Rectal smooth muscle tissue (tissue), 1 donor: ENCODE measurements around the gene PTPRD.

Source experiments
- H3K27ac ChIP-seq: one replicate; pipeline ENCODE4 v1.7.0; 2013; ENCODE audit warnings: low read depth, low read length, inconsistent platforms
- H3K27me3 ChIP-seq: one replicate; pipeline ENCODE4 v1.7.0; 2013; ENCODE audit warnings: low read length; ENCODE audit not compliant: control insufficient read depth, insufficient read depth
- H3K36me3 ChIP-seq: one replicate; pipeline ENCODE4 v1.7.0; 2013; ENCODE audit warnings: low read length; ENCODE audit not compliant: control insufficient read depth, insufficient read depth
- H3K4me1 ChIP-seq: one replicate; pipeline ENCODE4 v1.7.0; 2013; ENCODE audit warnings: low read length; ENCODE audit not compliant: control insufficient read depth, insufficient read depth
- H3K4me3 ChIP-seq: one replicate; pipeline ENCODE4 v1.7.0; 2013; ENCODE audit warnings: low read length
- H3K9ac ChIP-seq: one replicate; pipeline ENCODE4 v1.7.0; 2013; ENCODE audit warnings: low read length

The PTPRD gene

DNA sequence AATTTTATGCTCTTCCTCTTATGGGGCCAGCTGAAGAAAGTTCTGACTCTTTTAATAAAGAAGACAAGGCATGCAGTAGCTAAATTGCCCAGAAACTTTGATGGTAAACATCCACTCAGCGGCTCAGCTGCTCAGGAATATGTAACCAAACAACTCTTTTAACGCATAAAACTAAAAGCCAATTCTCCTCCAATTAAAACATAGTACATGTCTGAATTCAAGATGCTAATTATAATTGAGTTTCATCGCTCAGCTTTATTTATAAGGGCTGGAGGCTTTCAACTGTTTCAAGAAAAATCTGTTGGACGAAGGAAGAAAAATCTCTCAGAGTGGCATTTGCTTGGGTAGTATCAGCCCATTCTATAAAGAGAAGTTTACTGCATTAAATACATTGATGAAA, 359.5 kb downstream of the PTPRD start:
- Histone ChIP-seq H3K4me3 (no peak overlapping the region), H3K4me1 (no peaks in the 10 kb centered on the region), H3K27ac (no peak overlapping the region), H3K27me3 (no peaks in the 10 kb centered on the region), H3K9ac (no peak overlapping the region), H3K36me3 (no peaks in the 10 kb centered on the region)

DNA sequence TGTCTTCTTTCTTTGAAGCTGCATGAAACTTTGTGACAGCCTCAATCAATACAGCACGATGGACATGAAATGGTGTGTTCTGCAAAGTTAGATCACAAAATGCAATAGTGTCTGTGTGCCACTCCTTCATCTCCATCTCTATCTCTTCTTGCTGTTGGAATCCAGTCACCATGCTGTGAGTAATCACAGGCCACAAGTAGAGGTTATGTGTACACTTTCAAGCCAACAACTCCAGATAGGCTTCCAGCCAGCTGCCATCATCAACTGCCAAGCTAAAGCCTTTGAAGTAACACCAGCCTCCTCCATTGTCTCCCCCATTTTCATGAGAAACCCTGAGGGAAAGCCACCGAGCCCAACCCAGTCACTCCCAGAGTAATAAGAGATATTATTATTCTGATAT, 360.6 kb downstream of the PTPRD start:
- Histone ChIP-seq H3K9ac (no peak overlapping the region), H3K27ac (no peak overlapping the region), H3K4me1 (no peaks in the 10 kb centered on the region), H3K4me3 (no peak overlapping the region), H3K27me3 (no peaks in the 10 kb centered on the region), H3K36me3 (no peaks in the 10 kb centered on the region)

DNA sequence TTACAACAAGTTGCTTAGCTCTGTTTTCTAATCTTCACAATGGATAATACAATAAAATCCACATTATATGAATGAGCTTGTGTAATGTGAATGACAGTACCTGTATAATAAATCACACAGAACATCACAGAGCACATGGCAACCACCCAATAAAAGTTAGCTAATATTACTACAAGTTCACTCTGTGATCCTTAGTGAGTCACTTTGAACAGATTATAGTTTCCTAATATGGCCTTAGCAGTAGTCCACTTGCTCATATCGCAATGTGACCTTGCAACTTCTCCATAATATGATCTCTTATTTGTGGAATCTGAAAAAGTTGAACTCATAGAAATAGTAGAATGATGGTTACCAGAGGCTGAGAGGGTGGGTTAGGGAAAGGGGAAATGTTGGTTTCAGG, 361.3 kb downstream of the PTPRD start:
- no peaks in the 10 kb centered on the region for H3K27me3 ChIP-seq
- no peak overlapping the region for H3K9ac ChIP-seq
- no peak overlapping the region for H3K4me3 ChIP-seq
- no peaks in the 10 kb centered on the region for H3K4me1 ChIP-seq
- H3K27ac ChIP-seq, result no peak overlapping the region
- no peaks in the 10 kb centered on the region for H3K36me3 ChIP-seq

- no peak overlapping the region for H3K9ac ChIP-seq
- no peak overlapping the region for H3K4me3 ChIP-seq
- H3K4me1 ChIP-seq, result no peaks in the 10 kb centered on the region
- no peak overlapping the region for H3K27ac ChIP-seq
- no peaks in the 10 kb centered on the region for H3K36me3 ChIP-seq
- no peaks in the 10 kb centered on the region for H3K27me3 ChIP-seq
These were observed 362.6 kb downstream of the PTPRD start for GRCh38 chr9:10250219-10250618.

DNA sequence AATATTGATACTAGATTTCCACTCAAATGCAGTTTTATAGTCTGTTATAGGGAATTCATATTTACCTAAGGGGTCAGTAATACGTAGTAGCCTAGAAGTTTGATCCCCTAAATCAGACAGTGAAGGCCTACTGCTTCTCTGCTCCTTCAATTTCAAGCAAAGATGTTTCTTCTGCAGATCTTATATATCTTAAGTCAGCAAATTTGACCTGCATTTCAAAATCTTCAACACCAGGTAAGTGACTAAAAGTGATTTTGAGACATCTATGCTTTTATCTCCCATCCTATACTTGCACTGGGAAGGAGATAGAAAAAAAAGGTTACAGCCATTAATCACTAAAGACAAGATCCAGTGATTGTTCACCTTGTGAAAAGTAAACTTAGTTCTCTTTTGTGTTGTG, 363.9 kb downstream of the PTPRD start:
- H3K27ac ChIP-seq, result no peak overlapping the region
- H3K27me3 ChIP-seq, result no peaks in the 10 kb centered on the region
- no peaks in the 10 kb centered on the region for H3K36me3 ChIP-seq
- H3K4me3 ChIP-seq, result no peak overlapping the region
- H3K9ac ChIP-seq, result no peak overlapping the region
- H3K4me1 ChIP-seq, result no peaks in the 10 kb centered on the region

GRCh38 chr9:10242255-10242654, 370.5 kb downstream of the PTPRD start:
- Histone ChIP-seq H3K27ac (no peak overlapping the region), H3K4me1 (no peaks in the 10 kb centered on the region), H3K4me3 (no peak overlapping the region), H3K27me3 (no peaks in the 10 kb centered on the region), H3K9ac (no peak overlapping the region), H3K36me3 (no peaks in the 10 kb centered on the region)

DNA sequence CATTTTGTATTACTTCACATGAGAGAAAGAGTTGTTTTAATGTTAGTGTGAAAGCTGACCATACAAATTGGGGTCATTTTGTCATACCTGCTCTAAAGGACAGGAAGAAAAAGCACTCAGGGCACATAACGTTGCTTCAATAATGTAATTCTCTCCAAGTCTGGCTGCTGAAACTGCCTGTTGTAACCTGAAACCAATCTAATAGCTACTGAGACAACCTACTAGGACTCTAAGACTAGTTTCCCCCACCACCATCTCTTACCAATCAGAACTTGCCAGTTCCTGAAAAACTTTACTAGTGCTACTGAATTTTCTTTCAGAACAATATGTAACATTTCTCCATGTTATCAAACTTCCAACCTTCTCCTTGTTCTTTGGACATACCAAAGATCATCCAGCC, 374.7 kb downstream of the PTPRD start:
- Histone ChIP-seq H3K27ac (no peak overlapping the region), H3K4me1 (no peaks in the 10 kb centered on the region), H3K36me3 (no peaks in the 10 kb centered on the region), H3K4me3 (no peak overlapping the region), H3K9ac (no peak overlapping the region), H3K27me3 (no peaks in the 10 kb centered on the region)

DNA sequence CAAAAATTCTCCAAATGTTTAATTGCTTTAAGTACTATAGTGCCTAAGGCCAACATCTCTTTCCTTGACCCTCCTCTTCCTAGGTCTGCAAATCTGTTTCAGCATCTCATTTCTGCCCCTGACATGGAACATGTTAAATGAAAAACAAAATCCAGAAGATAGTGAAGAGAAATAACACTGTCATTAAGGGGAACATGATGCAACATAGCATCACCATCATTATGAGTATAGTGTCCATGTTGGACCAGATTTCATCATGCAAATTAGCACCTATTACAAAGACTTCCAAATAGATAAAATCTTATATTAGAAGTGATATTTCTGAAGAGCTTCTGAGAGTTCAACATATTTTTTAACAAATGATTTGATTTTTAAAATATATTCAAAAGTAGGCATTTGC, 375.2 kb downstream of the PTPRD start:
- H3K36me3 ChIP-seq, result no peaks in the 10 kb centered on the region
- no peaks in the 10 kb centered on the region for H3K4me1 ChIP-seq
- H3K9ac ChIP-seq, result no peak overlapping the region
- no peaks in the 10 kb centered on the region for H3K27me3 ChIP-seq
- H3K27ac ChIP-seq, result no peak overlapping the region
- H3K4me3 ChIP-seq, result no peak overlapping the region

DNA sequence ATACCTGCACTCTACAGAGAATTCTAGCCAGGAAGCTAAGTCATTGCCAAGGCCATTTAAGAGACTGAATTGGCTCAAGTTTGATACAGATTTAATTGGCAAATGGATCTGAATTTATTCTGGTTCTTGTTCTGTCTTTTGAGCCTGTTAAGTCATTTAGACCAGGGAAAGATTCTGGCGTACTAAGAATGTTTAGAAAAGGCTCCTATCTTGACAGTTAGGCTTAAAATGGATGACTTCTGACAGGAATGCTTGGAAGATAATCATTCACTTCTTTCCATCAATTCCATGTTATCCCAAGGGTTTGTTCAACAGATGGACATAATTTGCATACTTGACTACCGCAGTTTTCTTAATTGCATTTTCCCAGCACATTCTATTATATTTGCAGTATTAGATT, 376.6 kb downstream of the PTPRD start:
- H3K4me3 ChIP-seq, result no peak overlapping the region
- H3K27me3 ChIP-seq, result no peaks in the 10 kb centered on the region
- H3K9ac ChIP-seq, result no peak overlapping the region
- H3K36me3 ChIP-seq, result no peaks in the 10 kb centered on the region
- H3K27ac ChIP-seq, result no peak overlapping the region
- H3K4me1 ChIP-seq, result no peaks in the 10 kb centered on the region

DNA sequence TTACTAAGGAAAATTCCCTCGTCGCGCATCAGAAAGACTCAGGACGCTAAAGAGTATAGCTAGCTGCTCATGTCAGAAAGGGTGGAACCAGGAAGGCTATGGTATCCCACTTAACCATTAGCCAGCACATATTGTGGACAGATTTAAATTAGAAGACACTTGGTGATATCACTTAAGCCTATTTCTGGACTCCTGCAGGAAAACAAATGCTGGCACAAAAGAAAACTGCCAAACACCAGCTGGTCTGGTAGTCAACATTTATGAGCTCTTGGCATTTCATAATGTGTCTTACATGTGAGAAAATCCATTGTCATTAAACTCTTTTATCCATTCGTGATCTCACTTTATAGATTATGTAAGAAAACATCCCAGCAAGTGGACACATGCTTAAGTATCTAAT, 377.4 kb downstream of the PTPRD start:
- no peaks in the 10 kb centered on the region for H3K36me3 ChIP-seq
- H3K4me1 ChIP-seq, result no peaks in the 10 kb centered on the region
- H3K27ac ChIP-seq, result no peak overlapping the region
- H3K4me3 ChIP-seq, result no peak overlapping the region
- no peaks in the 10 kb centered on the region for H3K27me3 ChIP-seq
- no peak overlapping the region for H3K9ac ChIP-seq

- H3K27me3 ChIP-seq, result no peaks in the 10 kb centered on the region
- no peak overlapping the region for H3K27ac ChIP-seq
- no peaks in the 10 kb centered on the region for H3K4me1 ChIP-seq
- H3K36me3 ChIP-seq, result no peaks in the 10 kb centered on the region
- H3K4me3 ChIP-seq, result no peak overlapping the region
- H3K9ac ChIP-seq, result no peak overlapping the region
These were observed 380.4 kb downstream of the PTPRD start for GRCh38 chr9:10232352-10232930.

- Histone ChIP-seq H3K4me1 (no peaks in the 10 kb centered on the region), H3K36me3 (no peaks in the 10 kb centered on the region), H3K27me3 (no peaks in the 10 kb centered on the region), H3K9ac (no peak overlapping the region), H3K4me3 (no peak overlapping the region), H3K27ac (no peak overlapping the region)
These were observed 382.3 kb downstream of the PTPRD start for GRCh38 chr9:10230512-10230911.

GRCh38 chr9:10228082-10228481, 384.7 kb downstream of the PTPRD start:
- H3K27me3 ChIP-seq, result no peaks in the 10 kb centered on the region

More at GRCh38 chr9:10228082-10228481, 384.7 kb downstream of the PTPRD start:
- H3K36me3 ChIP-seq, result no peaks in the 10 kb centered on the region
- no peaks in the 10 kb centered on the region for H3K4me1 ChIP-seq
- H3K27ac ChIP-seq, result no peak overlapping the region
- H3K9ac ChIP-seq, result no peak overlapping the region
- no peak overlapping the region for H3K4me3 ChIP-seq
